GM21619 (cell line): ENCODE data around the gene C17orf50.

ENCODE experiments used
- ATAC-seq: cut with Tn5 transposase; IDR thresholded peaks from one replicate; pipeline ENCODE4 v1.9.1; 2021; ENCODE audit not compliant: unreplicated experiment

The C17orf50 gene

GRCh38 chr17:35760587-35760986 lies at the start of gene C17orf50:
TSS of gene C17orf50 (plus strand) at chr17:35760887. CDS start at chr17:35760942, 55 bp downstream.
- no peak for ATAC-seq

- ATAC-seq = no peak
Observed at GRCh38 chr17:35710950-35711349, 49.7 kb upstream of the C17orf50 start.

GRCh38 chr17:35713069-35713728 lies 47.5 kb upstream of the C17orf50 start:
- ATAC-seq = no peak

- ATAC-seq = no peak
Observed at GRCh38 chr17:35714988-35715387, 45.7 kb upstream of the C17orf50 start.

- ATAC-seq = no peak
Observed at GRCh38 chr17:35715416-35715815, 45.3 kb upstream of the C17orf50 start.

- no peak for ATAC-seq
Observed at GRCh38 chr17:35716173-35716572, 44.5 kb upstream of the C17orf50 start.

GRCh38 chr17:35716897-35717465 lies 43.7 kb upstream of the C17orf50 start:
- ATAC-seq = no peak

- ATAC-seq = no peak
Observed at GRCh38 chr17:35717475-35717874, 43.2 kb upstream of the C17orf50 start.

GRCh38 chr17:35723735-35724134 lies 37.0 kb upstream of the C17orf50 start:
- no peak for ATAC-seq

- no peak for ATAC-seq
Observed at GRCh38 chr17:35725058-35725457, 35.6 kb upstream of the C17orf50 start.

- ATAC-seq = no peak
Observed at GRCh38 chr17:35725802-35726126, 34.9 kb upstream of the C17orf50 start.

GRCh38 chr17:35726127-35726952 lies 34.3 kb upstream of the C17orf50 start:
- no peak for ATAC-seq

GRCh38 chr17:35726953-35727460 lies 33.7 kb upstream of the C17orf50 start:
- ATAC-seq = no peak

- ATAC-seq = no peak
Observed at GRCh38 chr17:35727635-35728034, 33.1 kb upstream of the C17orf50 start.

- no peak for ATAC-seq
Observed at GRCh38 chr17:35728551-35728950, 32.1 kb upstream of the C17orf50 start.

GRCh38 chr17:35729405-35729833 lies 31.3 kb upstream of the C17orf50 start:
- ATAC-seq = no peak

- ATAC-seq = no peak
Observed at GRCh38 chr17:35730400-35731005, 30.2 kb upstream of the C17orf50 start.

GRCh38 chr17:35731239-35731916 lies 29.3 kb upstream of the C17orf50 start, which contains the start of gene RASL10B:
TSS of gene RASL10B (plus strand) at chr17:35731639. CDS start at chr17:35735185, 3,546 bp downstream.
- no peak for ATAC-seq

- ATAC-seq = no peak
Observed at GRCh38 chr17:35731917-35732805, 28.5 kb upstream of the C17orf50 start.

GRCh38 chr17:35732806-35733136 lies 27.9 kb upstream of the C17orf50 start:
- ATAC-seq = no peak
